Ishikawa (cell line): Measurements from ENCODE around the gene KCNQ1.

ENCODE experiments used
- MAX ChIP-seq: IDR thresholded peaks from 2 replicates; pipeline ENCODE4 v1.6.1; 2012
- NFIC ChIP-seq: IDR thresholded peaks from 2 replicates; pipeline ENCODE4 v1.6.1; 2012
- RAD21 ChIP-seq: IDR thresholded peaks from 2 replicates; pipeline ENCODE4 v1.6.1; 2012; ENCODE audit warnings: low read depth
- USF1 ChIP-seq: IDR thresholded peaks from 2 replicates; pipeline ENCODE4 v1.6.1; 2012
- ZBTB7A ChIP-seq: IDR thresholded peaks from 2 replicates; pipeline ENCODE4 v1.6.1; 2012; ENCODE audit warnings: low read depth

- TF ChIP-seq USF1 = no peak
- TF ChIP-seq MAX = no peak
- TF ChIP-seq ZBTB7A = no peak
- TF ChIP-seq NFIC = no peak
- no peak for TF ChIP-seq RAD21
Measured at GRCh38 chr11:2458321-2458720, 13.5 kb downstream of the KCNQ1 start.
